ENCODE results near the gene SPDYE3.
"Not testable (repeated sequence)": the region's sequence is repeated elsewhere in the genome, so short reads cannot be mapped to it uniquely, and the experiment has no call there.

DNA sequence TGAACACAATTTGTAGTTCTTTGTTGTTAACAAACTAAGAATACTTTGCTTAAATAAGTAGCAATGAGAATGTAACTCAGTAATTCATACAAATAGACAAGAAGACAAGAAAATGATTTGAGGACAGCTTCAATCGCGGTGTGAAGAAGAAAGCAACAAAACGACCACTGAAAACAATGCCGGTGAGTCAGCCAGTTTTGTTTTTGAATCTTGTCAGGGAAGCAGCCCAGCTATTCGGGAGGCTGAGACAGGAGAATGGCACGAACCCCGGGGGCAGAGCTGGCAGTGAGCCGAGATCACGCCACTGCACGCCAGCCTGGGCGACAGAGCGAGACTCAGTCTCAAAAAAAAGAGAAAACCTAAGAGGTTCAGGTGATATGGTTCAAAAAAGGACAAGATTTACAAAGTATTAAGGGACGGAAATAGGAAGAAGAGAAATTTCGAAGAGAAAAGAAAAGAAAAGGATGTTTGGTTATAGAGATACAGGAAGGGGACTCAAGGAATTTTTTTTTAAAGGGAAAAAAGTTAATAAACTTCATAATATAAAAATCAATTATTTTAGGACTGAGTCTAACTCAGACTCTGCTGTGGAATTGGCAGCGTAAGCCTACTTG lies 30.7 kb downstream of the SPDYE3 start:
- not testable (repeated sequence) for TF ChIP-seq CTCF, POLR2A, POLR2AphosphoS5 (IDR thresholded peaks at IDR 0.05)
